ENCODE data around the gene CLDN16.

DNA sequence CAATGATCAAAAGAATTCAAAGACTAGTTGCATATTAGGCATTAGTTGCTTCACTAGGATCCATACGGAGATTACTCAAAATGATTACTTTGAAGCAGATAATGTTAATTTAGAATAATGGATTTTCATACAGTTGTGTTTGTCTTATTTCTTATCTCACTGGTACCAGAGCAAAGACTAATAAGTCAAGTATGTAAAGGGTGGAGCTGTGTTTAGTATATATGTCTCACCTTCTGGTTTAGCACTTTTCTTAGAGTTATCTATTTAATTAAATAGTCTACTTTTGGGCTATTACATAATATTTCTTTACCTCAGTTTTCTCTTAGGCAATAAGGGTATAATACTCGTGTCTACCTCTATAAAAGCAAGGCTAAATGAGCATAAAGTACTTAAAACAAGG, 42.9 kb downstream of the CLDN16 start:
- TF ChIP-seq CTCF (conservative IDR thresholded peaks at IDR 0.05 in 1 of 2, IDR thresholded peaks at IDR 0.05 in 1 of 2; ENCODE audit: low read depth in 1 of 2, low read length in 2 of 2), result no peak
- TF ChIP-seq EZH2 (IDR thresholded peaks at IDR 0.05; ENCODE audit: low read length, missing control alignments), result no peak

Measured in fibroblast of lung (primary cell).